Measurements from ENCODE around the gene TNFRSF21. TPM values are rescaled to one million over a fixed set of nuclear protein-coding genes. Genes with fewer than 3 reads are reported as not detected.

TNFRSF21 gene, protein sequence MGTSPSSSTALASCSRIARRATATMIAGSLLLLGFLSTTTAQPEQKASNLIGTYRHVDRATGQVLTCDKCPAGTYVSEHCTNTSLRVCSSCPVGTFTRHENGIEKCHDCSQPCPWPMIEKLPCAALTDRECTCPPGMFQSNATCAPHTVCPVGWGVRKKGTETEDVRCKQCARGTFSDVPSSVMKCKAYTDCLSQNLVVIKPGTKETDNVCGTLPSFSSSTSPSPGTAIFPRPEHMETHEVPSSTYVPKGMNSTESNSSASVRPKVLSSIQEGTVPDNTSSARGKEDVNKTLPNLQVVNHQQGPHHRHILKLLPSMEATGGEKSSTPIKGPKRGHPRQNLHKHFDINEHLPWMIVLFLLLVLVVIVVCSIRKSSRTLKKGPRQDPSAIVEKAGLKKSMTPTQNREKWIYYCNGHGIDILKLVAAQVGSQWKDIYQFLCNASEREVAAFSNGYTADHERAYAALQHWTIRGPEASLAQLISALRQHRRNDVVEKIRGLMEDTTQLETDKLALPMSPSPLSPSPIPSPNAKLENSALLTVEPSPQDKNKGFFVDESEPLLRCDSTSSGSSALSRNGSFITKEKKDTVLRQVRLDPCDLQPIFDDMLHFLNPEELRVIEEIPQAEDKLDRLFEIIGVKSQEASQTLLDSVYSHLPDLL
- 13.1 and 13.5 TPM in 2 replicates for total RNA-seq (2014; rRNA removed; shearing (Covaris generic); ENCODE audit: low replicate concordance)

DNA sequence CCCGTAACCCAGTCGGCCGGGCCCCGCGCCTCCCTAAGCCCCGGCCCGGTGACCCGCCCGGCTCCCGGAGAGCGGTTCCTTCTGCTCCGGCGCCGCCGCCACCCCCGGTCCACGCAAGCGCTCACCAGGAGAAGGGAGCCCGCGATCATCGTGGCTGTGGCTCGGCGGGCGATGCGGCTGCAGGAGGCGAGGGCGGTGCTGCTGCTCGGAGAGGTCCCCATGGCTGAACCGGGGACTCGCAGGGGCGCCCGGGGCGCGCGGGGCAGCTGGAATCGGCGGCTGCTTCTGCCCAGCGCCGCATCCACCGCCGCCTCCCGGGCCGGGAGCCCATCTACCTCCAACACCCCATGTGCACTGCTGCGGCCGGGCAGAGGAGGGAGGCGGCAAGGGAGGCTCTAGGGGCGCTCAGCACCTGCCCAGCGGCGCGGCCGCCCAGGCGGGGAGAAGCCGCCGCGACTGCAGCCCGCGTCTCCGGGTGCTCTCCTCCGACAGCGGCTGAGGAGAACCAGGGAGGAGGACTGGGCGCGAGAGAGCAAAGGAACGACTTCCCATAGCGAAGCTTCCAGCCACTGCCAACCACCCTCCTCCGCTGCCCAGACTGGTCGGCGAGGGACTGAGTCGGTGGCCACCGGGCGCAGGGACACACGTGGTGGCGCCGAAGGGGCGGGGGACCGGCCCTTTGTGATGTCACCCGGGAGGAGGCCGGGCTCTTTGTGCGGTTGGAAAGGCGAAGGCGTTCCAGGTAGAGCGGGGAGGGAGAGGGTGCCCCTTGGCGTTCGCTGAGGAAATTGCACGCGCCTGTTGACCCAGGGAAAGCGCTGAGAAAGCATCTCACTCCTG, at the start of gene TNFRSF21:
Gene TNFRSF21, minus strand, starts transcription at position 615 of the 840 bp plus-strand sequence. Its CDS starts 394 bp downstream, at position 221.
- in situ Hi-C loops (cut with HindIII; ENCODE audit: low pct_unique_long_range_greater_than_20kb, low sequenced_read_pairs), result loop anchor here (5.0 kb wide), 1 partner anchor 212 kb away; no protein-coding TSS in a partner anchor
- peak; percentile 95 for DNase-seq (ENCODE audit: low read depth)

DNA sequence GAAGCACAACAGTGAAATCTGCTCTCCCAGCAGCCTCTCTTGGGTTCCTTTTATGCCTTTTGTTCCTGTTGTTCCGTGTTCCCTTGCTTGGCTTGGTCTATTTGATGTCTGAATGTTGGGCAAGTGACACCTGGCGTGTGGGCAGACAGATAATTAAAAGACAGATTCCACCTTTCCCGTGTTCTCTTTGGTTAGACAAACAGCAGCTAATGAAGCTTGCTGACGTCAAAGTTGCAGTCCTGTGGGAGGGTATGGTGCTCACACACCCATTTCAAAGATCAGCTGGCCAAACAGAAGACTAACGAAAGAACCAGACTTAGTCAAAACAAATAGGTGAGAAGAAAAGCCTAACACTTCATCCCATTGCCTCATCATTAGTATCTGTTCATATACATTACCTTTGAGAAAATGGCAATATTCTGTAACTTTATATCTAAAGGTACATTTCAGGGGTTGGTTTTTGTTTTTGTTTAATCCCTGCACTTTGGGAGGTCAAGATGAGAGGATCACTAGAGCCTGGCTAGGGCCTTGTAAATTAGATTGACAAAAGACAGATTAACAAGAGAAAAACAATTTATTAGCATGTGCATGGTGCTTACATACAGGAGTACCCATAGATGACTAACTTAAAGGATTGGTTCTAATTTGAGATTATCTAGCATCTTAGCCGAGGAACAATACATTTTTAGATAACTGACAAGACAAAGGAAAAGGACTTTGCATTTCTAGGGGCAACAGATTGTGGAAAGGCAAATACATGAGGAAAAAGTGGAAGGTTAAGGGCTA, 48.9 kb upstream of the TNFRSF21 start:
- in situ Hi-C loops (cut with HindIII; ENCODE audit: low pct_unique_long_range_greater_than_20kb, low sequenced_read_pairs), result no loop called here
- DNase-seq (ENCODE audit: low read depth), result no peak

DNA sequence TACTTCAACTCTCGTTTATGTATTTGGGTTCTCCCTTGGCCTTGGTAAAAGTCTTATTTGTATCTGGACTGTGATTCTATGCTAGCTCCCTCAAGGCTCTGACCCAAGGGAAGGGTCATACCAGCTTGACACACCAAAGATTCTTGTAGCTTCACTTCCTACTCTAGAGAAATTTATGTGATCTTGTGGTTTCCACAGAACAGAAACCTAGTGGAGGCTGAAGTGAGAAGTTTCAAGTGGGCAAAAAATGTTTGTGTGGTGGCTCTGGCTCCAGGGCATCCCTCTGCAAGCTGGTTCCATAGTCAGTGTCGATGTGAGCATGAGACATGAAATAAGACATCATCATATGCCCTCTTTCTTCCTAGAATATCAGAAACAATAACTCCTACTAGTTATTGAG, 48.1 kb upstream of the TNFRSF21 start:
- no peak for DNase-seq (ENCODE audit: low read depth)
- in situ Hi-C loops (cut with HindIII; ENCODE audit: low pct_unique_long_range_greater_than_20kb, low sequenced_read_pairs), result no loop called here

DNA sequence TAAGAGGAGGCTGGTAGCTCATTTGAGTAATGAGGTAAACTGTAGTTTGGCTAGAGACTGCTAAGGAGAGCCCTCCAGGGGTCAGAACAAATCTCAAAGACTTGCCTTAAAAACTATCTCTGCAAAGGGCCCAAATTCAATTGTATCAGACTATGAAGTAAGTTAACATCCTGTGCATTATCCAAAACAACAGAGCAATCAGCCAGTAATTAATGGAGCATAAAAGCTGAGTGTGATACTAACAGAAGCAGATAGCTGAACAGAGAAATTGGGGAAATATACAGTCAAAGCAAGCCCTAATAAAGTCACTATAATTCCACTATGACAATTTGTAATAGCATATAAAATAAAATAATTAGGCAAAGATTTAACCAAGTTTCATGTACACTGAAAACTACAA, 45.8 kb upstream of the TNFRSF21 start:
- in situ Hi-C loops (cut with HindIII; ENCODE audit: low pct_unique_long_range_greater_than_20kb, low sequenced_read_pairs), result no loop called here
- DNase-seq (ENCODE audit: low read depth), result no peak

DNA sequence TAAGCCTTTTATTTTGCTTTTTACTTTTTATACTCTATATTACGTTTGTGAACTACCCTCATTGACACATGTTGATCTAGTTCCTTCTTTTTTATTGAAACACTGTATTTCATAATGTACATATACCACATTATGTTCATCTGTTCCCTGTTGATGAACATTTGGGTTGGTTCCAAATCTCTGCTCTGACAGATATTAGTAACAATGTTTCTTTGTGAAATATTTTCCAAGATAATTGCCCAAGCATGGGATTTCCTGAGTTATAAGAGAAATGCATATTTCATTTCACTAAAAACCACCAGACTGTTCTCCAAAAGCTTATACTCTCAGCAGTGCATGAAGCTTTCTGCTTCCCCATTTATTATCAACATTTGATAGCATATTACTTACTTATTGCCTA, 44.2 kb upstream of the TNFRSF21 start:
- in situ Hi-C loops (cut with HindIII; ENCODE audit: low pct_unique_long_range_greater_than_20kb, low sequenced_read_pairs), result no loop called here

DNA sequence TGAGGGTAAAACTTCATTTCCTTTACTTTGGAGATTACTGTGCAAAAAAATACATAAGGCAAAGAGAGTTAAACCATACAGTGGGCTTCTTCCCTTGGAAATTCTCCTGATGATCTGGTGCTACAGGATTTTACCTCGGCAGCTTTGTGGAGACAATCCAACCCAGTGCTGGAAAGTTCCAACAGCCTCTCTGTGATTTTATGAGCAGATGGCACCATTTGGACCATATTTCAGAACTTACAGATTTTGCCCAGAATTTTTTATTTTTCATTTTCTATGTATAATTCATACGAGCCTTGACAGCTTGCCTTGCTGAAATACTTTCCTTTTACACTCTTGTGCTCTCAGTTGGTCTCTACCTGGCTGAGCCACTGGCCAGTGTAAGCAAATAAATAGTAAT, 43.3 kb upstream of the TNFRSF21 start:
- no peak for DNase-seq (ENCODE audit: low read depth)
- in situ Hi-C loops (cut with HindIII; ENCODE audit: low pct_unique_long_range_greater_than_20kb, low sequenced_read_pairs), result no loop called here

More for the DNA sequence above, 44.2 kb upstream of the TNFRSF21 start:
- DNase-seq (ENCODE audit: low read depth), result no peak

DNA sequence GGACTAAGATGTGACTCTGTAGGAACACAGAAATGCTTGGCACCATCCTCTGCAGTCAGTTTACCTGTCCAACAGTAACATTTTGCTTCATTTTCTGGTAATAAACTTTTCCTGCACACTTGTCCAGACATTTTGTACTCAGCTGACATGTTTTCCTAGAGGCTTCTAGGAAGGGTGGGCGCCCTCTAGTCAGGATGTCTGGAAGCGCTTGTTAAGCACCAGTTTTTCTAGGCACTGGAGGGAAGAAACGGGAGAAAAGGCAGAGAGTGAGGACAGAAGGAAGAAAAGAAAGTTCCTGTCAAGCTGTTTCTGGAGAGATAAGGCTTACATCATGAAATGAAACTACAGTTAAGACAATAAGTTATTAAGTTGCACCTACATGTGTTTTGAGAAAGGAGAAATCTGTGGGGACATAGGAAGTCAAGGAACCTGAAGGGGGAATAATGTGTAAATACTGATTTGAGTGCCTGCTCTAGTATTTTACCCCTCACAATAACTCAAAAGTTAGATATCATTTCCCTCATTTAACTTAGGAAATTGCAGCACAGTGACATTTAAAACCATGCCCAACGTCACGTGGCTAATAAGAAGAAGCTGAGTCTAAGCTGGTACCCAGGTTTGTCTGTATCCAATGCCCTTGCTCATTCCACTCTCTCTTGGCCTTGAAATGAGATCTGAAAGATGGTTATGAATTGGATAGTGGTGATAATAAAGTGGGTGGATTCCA, 42.7 kb upstream of the TNFRSF21 start:
- in situ Hi-C loops (cut with HindIII; ENCODE audit: low pct_unique_long_range_greater_than_20kb, low sequenced_read_pairs), result no loop called here
- no peak for DNase-seq (ENCODE audit: low read depth)

DNA sequence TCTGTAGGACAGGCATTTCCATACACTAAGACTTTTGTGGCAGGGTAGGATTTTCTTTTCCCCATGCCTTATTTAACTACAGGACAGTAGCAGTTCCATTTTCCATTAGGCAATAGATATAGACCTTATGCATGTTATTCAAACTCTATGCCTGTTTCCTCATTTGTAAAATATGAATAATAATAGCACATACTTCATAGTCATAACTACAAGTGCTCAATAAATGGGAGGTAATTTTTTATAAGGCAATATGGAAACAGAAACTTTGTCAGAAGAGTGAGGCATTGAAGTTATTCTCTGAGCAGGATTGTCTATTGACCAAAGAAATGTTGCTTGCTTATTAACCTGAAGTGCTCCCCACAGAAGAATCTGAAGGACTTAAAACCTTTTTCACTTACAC, 41.9 kb upstream of the TNFRSF21 start:
- in situ Hi-C loops (cut with HindIII; ENCODE audit: low pct_unique_long_range_greater_than_20kb, low sequenced_read_pairs), result no loop called here
- DNase-seq (ENCODE audit: low read depth), result no peak

DNA sequence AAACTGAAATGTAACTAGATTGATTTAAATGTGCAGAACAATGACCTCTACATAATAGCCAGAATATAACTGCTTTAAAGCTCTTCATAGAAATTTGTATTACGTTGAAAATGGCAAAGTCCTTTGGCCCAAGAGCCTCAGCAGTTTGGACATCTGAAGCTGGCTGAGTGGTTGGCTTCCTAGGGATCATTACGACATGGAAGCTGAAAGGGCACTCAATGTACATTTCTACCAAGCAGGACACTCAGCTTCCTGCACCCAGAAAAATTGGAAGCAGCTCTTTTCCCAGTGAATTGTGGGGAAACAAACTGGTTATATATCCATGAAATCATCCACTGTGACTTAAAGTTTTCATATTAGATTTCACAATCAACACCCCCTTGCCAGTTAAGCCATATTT, 40.2 kb upstream of the TNFRSF21 start:
- in situ Hi-C loops (cut with HindIII; ENCODE audit: low pct_unique_long_range_greater_than_20kb, low sequenced_read_pairs), result no loop called here

DNA sequence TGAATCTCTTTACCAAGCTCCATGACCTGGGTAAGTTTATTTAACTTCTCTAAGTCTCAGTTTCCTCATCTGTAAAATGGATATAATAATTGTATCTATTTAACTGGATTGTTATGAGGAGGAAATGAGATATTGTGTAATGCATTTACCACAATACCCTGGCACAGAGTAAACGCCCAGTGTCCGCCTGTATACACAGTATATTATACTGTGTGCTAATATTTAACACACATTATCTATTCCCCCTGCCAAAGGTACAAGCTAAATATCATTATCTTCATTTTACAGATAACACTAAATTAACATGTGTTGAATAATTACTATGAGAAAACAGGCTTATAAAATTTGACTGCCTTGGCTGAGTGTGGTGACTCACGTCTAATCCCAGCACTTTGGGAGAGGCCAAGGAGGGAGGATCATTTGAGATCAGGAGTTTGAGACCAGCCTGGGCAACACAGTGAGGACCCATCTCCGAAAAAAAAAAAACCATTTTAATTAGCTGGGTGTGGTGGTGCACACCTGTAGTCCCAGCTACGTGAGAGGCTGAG, 38.7 kb upstream of the TNFRSF21 start:
- no peak for DNase-seq (ENCODE audit: low read depth)
- in situ Hi-C loops (cut with HindIII; ENCODE audit: low pct_unique_long_range_greater_than_20kb, low sequenced_read_pairs), result no loop called here

More for the DNA sequence above, 40.2 kb upstream of the TNFRSF21 start:
- no peak for DNase-seq (ENCODE audit: low read depth)

DNA sequence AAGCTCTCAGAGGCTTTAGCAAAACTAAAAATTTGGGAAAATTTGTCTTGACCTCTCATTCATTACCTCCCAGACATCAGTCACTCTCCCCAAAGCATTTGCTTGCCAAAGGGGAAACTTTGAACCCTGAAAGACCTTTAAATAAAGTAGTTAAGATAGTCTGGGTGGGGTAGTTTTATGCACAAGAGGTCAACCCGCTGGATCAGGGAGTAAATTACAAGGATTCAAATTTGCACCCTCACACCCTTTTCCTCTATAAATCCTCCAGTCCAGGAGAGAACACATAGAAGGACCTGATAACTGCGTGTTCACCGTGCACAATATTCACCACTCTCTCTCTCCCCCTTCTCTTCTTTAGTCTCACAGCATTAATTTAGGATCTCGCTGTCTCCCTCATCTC, 36.1 kb upstream of the TNFRSF21 start:
- DNase-seq (ENCODE audit: low read depth), result no peak
- in situ Hi-C loops (cut with HindIII; ENCODE audit: low pct_unique_long_range_greater_than_20kb, low sequenced_read_pairs), result no loop called here

DNA sequence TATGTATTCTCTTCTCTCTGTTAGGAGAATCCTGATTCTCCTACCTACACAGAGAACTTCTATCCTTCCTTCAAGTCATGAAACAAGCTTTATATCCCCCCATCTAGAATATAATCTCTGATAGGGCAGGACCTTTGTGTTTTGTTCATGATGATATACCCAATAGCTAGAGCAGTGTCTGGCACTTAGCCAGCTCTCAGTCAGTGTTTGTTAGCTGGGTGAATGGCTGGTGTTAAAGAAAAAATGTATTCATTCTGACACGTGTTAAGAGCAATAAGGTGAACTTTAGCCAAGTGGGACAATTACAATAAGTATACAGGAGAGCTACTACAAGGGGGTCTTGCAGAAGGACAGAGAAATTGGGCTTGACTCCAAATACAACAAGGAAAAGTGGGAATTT, 34.3 kb upstream of the TNFRSF21 start:
- DNase-seq (ENCODE audit: low read depth), result no peak
- in situ Hi-C loops (cut with HindIII; ENCODE audit: low pct_unique_long_range_greater_than_20kb, low sequenced_read_pairs), result no loop called here

DNA sequence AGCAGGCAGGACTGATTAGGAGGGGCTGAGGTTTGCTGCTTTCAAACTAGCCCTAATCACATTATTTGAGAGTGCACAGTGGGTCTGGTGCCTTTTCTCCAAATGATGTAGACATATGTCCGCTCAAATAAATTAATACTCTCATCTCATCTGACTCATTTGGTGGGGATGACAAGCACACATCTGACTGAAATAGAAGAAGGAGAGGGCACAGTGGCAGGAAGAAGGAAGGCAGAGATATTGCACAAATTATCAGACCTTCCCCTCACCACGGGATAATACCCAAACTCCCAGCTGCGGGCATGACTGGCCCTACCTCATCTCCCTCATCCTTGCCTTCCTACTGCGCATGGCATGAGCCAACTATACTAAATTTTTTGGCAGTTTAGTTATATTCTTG, 33.9 kb upstream of the TNFRSF21 start:
- in situ Hi-C loops (cut with HindIII; ENCODE audit: low pct_unique_long_range_greater_than_20kb, low sequenced_read_pairs), result no loop called here
- no peak for DNase-seq (ENCODE audit: low read depth)

DNA sequence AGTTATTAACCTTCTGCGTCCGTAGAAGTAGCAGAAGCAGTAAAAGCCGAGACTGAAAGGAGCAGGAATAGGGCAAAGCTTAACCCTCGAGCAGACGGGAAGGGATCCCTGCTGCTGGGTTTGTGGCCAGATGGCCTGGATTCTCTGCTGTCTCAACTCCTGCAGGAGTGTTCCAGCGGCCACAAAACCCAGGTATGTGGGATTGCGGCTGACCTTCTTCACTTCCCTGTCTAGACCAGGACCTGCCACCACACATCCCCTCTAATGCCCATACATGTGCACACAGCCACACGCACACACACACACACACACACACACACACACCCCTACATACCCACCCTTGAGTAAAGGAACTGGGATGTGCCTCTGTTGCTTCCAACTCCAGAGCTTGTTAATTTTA, 33.1 kb upstream of the TNFRSF21 start:
- DNase-seq (ENCODE audit: low read depth), result no peak
- in situ Hi-C loops (cut with HindIII; ENCODE audit: low pct_unique_long_range_greater_than_20kb, low sequenced_read_pairs), result no loop called here

DNA sequence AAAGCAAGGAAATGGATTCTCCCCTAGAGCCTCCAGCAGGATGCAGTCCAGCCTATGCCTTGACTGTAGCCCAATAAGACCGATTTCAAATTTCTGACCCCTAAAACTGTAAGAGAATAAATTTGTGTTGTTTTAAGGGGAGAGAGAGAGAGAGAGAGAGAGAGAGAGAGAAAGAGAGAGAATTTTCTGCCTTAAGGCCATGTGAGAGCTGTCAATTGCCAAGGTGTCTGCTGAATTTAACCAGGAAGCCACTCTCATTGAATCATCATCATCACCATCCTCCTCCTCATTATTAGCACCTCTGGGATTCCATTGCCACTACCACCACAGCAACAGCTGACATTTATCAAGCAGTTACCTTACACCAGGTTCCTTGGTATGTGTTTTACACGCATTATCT, 27.8 kb upstream of the TNFRSF21 start:
- in situ Hi-C loops (cut with HindIII; ENCODE audit: low pct_unique_long_range_greater_than_20kb, low sequenced_read_pairs), result no loop called here
- DNase-seq (ENCODE audit: low read depth), result no peak

DNA sequence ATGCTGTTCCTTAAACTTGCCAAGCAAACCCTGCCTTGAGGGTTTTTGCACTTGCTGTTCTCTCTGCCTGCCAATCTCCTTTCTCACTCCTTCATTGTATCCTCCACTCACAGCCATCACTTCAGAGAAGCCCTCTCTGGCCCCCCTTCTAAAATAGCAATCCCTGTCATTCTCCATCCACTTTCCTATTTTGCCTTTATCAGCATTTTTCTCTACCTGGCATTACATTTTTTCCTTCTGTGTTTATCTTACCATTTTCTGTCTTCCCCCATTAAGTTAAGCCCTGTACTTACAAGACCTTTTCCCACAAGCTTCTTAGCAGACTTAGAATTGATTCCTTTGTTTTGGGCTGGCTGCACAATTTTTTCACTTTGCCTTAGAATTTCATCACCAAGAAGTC, 26.6 kb upstream of the TNFRSF21 start:
- in situ Hi-C loops (cut with HindIII; ENCODE audit: low pct_unique_long_range_greater_than_20kb, low sequenced_read_pairs), result no loop called here
- no peak for DNase-seq (ENCODE audit: low read depth)

DNA sequence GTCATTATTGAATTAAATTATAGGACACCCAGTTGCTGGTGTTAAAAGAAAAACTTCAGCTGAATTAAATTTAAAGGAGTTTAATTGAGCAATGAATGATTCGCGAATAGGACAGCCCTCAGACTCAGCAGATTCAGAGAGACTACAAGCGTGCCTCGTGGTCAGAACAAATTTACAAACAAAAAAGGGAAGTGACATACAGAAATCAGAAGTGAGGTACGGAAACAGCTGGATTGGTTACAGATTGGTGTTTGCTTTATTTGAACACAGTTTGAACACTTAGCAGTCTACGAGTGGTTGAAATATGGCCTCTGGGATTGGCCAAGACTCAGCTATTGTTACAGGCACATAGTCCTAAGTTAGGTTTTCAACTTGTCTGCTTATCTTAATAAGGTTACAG, 25.8 kb upstream of the TNFRSF21 start:
- in situ Hi-C loops (cut with HindIII; ENCODE audit: low pct_unique_long_range_greater_than_20kb, low sequenced_read_pairs), result no loop called here
- no peak for DNase-seq (ENCODE audit: low read depth)
